RWPE1 (cell line): ENCODE measurements around the gene NNAT.

Experiments used
- CTCF ChIA-PET: fragments of 350-600 bp; sonication (Branson Sonifier 250); formaldehyde crosslinking; extraction: SDS; loops from one replicate; lab custom pipeline; 2021; lab: Yijun Ruan, JAX
- POLR2A ChIA-PET: fragments of 400-600 bp; formaldehyde crosslinking; extraction: SDS; loops from one replicate; lab custom pipeline; 2020; ENCODE audit warnings: antibody characterized with exemption; ENCODE audit not compliant: low non-redundant PET; lab: Yijun Ruan, JAX
- DNase-seq: peaks from one replicate; pipeline ENCODE4 v3.0.0; 2012; ENCODE audit warnings: low spot score
- H3K27ac ChIP-seq: fragments of 450-650 bp; 2 replicates; pipeline ENCODE4 v1.5.1; 2017
- CTCF ChIP-seq: fragments of 450-650 bp; conservative IDR thresholded peaks from 2 replicates; pipeline ENCODE4 v1.5.1; 2017; ENCODE audit warnings: low read depth, mild to moderate bottlenecking

NNAT gene

GRCh38 chr20:37526238-37526838 lies 5.3 kb downstream of the NNAT start:
- peak overlapping the region; percentile 97 for H3K27ac ChIP-seq
- POLR2A ChIA-PET, result interaction anchor here (0.5 kb wide), 1 partner anchor 19 kb away, joined by 4 read pairs; no protein-coding TSS in a partner anchor
- TF ChIP-seq CTCF, result no peak
- peak; percentile 100 for DNase-seq
- CTCF ChIA-PET, result interaction anchor here (0.6 kb wide), 2 partner anchors 91 to 443 kb away, joined by 4 read pairs; no protein-coding TSS in a partner anchor

DNA sequence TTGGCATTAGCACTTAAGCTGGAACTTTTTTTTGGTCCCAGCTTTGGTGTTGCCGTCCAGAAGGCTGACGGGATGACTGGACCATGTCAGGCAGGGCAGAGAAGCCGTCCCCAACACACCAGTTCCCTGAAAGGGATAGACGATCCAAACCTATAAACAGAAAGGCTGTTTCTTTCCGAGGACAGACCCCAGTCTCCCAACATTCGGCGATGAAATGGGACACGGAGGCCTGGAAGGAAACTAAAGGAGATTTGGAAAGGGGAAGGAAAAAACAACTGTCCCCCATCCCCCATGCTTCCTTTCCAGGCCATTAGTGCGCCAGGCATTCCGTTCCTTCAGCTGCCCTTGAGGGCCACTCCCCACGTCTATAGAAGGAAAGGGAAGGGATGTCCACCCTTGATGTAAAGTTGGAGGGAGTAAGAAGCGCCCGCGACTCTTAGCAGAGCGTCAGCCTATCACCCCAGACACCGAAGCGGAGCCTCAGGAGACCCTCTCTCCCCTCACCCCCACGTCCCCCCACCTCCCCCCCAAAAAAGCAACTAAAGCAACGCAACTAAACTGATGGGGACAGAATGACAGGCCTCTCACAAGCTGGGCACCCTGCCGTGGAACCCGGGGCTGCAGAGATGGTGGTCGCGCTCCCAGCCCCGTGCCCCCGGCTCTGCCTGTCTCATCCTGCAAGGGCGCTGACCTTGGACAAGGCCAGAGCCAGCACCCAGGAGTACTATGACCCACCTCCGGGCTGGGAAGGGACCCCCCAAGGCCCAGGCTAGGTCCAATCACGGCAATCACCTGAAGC lies 6.0 kb downstream of the NNAT start:
- TF ChIP-seq CTCF, result no peak
- peak; percentile 75 for DNase-seq
- POLR2A ChIA-PET, result interaction anchor here (0.6 kb wide), 2 partner anchors 57 to 334 kb away, joined by 3 read pairs; no protein-coding TSS in a partner anchor
- H3K27ac ChIP-seq, result peak overlapping the region; percentile 97
- CTCF ChIA-PET, result interaction anchor here (0.5 to 0.6 kb wide), 3 partner anchors 251 to 444 kb away, joined by 3 to 4 read pairs (median 4); no protein-coding TSS in a partner anchor

DNA sequence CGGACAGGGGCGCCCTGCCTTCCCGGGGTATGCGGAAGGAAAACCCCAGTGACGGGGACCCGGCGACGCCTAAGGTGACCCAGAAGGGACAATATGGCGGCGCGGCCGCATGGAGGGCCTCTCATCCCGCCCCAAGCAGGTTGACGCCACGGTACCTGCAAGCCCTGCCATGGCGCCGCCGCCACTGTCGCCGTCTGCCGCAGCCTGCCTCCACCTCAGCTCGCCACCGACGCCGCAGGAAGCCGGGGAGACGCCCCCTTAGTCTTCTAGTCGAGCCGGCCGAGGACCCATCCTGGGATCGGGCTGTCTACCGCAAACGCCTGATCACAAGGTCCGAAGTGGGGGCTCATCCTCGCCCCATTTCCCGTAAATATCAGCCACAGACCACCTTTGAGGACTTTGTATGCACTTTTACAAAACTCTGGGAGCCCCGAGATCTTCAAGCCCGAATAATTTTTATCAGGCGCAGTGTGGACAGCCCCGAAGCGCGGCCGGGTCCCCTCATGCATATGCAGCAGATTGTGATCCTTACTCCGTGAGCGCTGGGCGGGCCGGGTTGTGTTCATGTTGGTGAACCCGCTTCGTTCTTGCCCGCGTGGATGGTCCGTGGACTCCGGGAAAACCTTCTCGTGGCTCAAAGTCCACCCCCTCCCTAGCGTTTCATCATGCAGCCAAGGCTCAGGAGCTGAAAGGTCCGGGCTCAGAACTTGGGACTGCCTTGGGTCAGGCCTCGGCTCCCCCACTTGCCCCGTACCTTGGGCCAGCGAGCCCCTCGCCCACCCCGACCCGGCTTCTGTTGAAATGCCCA lies 6.8 kb downstream of the NNAT start, which contains the start of gene BLCAP:
Gene BLCAP, minus strand, starts transcription at position 239 of the 808 bp plus-strand sequence. CDS start 8,702 bp downstream, outside the sequence.
- ChIA-PET POLR2A (interaction anchor here (0.6 kb wide), 2 partner anchors 56 to 334 kb away, joined by 3 read pairs; no protein-coding TSS in a partner anchor), CTCF (interaction anchor here (0.5 to 0.7 kb wide), 6 partner anchors 218 to 530 kb away, joined by 3 to 5 read pairs (median 4); no protein-coding TSS in a partner anchor)
- TF ChIP-seq CTCF, result no peak
- peak within 1 kb of the TSS; percentile 97 for H3K27ac ChIP-seq
- peak; percentile 99 for DNase-seq

- ChIA-PET POLR2A (no interaction called here), CTCF (interaction anchor here (0.5 to 1.5 kb wide), 5 partner anchors 219 to 529 kb away, joined by 3 to 5 read pairs (median 4); no protein-coding TSS in a partner anchor)
- TF ChIP-seq CTCF, result no peak
- DNase-seq, result no peak
- H3K27ac ChIP-seq, result peak overlapping the region; percentile 97
These were observed 7.6 kb downstream of the NNAT start for GRCh38 chr20:37528446-37529213.

DNA sequence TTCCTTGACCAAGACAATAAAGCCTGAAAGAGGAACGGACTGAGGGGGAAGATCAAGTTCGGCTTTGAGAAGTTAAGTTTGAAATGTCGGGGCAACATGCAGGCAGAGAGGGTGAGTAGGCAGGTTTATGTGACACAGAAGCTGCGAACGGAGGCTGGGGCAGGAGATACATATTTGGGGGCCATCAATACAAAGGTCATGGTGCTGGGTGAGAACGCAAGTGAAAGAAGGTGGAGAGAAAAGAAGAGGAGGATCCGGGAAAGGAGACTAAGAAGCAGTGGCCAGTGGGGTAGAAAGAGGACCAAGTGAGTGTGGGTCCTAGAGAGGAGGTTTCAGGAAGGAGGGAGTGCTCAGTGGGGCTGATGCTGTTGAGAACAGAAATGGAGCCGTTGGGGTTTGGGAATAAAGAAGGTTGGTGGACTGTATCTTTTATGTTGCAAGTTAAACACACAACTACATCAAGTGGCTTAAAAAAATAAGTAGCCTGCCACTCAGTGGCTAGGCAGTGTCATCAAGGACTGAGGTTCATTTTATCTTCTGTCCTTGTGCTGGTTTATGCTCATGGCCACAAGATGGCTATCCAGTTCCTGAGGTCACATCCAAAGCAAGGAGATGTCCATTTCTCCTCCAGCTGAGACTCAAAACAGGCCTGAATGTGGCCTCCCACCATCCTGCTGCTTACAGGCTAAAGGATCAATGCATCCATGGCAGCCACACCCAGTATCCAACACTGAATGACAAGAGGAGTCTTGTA lies 8.3 kb downstream of the NNAT start:
- DNase-seq, result no peak
- TF ChIP-seq CTCF, result no peak
- ChIA-PET CTCF (interaction anchor here (0.6 to 1.5 kb wide), 2 partner anchors 107 to 334 kb away, joined by 3 read pairs; no protein-coding TSS in a partner anchor), POLR2A (no interaction called here)
- 0 out of 2 replicates have a peak overlapping the region, but pooled peaks have one; percentile 8 for H3K27ac ChIP-seq
